Fibroblast of skin of scalp (primary cell): ENCODE measurements around the gene GPATCH2L.
A peak's percentile ranks its signal among the peaks of the same experiment; 100 is the strongest.

ENCODE experiments used
- DNase-seq: peaks from one replicate; pipeline ENCODE4 v3.0.0-alpha.2; 2013

GPATCH2L gene

GRCh38 chr14:76136476-76137110 is 15.1 kb upstream of the GPATCH2L start:
- no peak for DNase-seq

GRCh38 chr14:76138119-76138757 is 13.5 kb upstream of the GPATCH2L start:
- DNase-seq, result no peak

GRCh38 chr14:76138758-76139723 is 12.7 kb upstream of the GPATCH2L start:
- no peak for DNase-seq

- DNase-seq, result no peak
Observed at GRCh38 chr14:76143642-76144041, 8.1 kb upstream of the GPATCH2L start.

GRCh38 chr14:76146976-76147375 is 4.7 kb upstream of the GPATCH2L start:
- no peak for DNase-seq

- DNase-seq, result no peak
Observed at GRCh38 chr14:76149196-76149595, 2.5 kb upstream of the GPATCH2L start.

GRCh38 chr14:76152333-76152681 is 585 bp downstream of the GPATCH2L start:
- peak; percentile 79 for DNase-seq

- DNase-seq, result no peak
Observed at GRCh38 chr14:76153919-76154318, 2.2 kb downstream of the GPATCH2L start.

GRCh38 chr14:76154539-76155126 is 2.9 kb downstream of the GPATCH2L start:
- DNase-seq, result no peak

GRCh38 chr14:76163668-76164363 is 12.1 kb downstream of the GPATCH2L start:
- no peak for DNase-seq

- no peak for DNase-seq
Observed at GRCh38 chr14:76168531-76168930, 16.8 kb downstream of the GPATCH2L start.

GRCh38 chr14:76169776-76170175 is 18.1 kb downstream of the GPATCH2L start:
- no peak for DNase-seq

- DNase-seq, result no peak
Observed at GRCh38 chr14:76174982-76175381, 23.3 kb downstream of the GPATCH2L start.

- DNase-seq, result no peak
Observed at GRCh38 chr14:76175942-76176341, 24.2 kb downstream of the GPATCH2L start.

GRCh38 chr14:76181546-76181945 is 29.8 kb downstream of the GPATCH2L start:
- peak; percentile 6 for DNase-seq

GRCh38 chr14:76186308-76187027 is 34.7 kb downstream of the GPATCH2L start:
- no peak for DNase-seq

- DNase-seq, result no peak
Observed at GRCh38 chr14:76191297-76191696, 39.6 kb downstream of the GPATCH2L start.

- no peak for DNase-seq
Observed at GRCh38 chr14:76193696-76194095, 42.0 kb downstream of the GPATCH2L start.

- DNase-seq, result no peak
Observed at GRCh38 chr14:76194327-76194726, 42.6 kb downstream of the GPATCH2L start.

GRCh38 chr14:76195003-76195402 is 43.3 kb downstream of the GPATCH2L start:
- DNase-seq, result no peak

GRCh38 chr14:76196980-76197695 is 45.4 kb downstream of the GPATCH2L start:
- DNase-seq, result no peak
